ENCODE results near the gene F5.

The F5 gene

GRCh38 chr1:169588112-169588511, 1.8 kb upstream of the F5 start:
- TF ChIP-seq, protein P1, sequence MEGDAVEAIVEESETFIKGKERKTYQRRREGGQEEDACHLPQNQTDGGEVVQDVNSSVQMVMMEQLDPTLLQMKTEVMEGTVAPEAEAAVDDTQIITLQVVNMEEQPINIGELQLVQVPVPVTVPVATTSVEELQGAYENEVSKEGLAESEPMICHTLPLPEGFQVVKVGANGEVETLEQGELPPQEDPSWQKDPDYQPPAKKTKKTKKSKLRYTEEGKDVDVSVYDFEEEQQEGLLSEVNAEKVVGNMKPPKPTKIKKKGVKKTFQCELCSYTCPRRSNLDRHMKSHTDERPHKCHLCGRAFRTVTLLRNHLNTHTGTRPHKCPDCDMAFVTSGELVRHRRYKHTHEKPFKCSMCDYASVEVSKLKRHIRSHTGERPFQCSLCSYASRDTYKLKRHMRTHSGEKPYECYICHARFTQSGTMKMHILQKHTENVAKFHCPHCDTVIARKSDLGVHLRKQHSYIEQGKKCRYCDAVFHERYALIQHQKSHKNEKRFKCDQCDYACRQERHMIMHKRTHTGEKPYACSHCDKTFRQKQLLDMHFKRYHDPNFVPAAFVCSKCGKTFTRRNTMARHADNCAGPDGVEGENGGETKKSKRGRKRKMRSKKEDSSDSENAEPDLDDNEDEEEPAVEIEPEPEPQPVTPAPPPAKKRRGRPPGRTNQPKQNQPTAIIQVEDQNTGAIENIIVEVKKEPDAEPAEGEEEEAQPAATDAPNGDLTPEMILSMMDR (IDR thresholded peaks at IDR 0.05; ENCODE audit: low read depth, low read length) = no peak
- no peak overlapping the region for H3K4me3 ChIP-seq (ENCODE audit: low read depth, low read length)

DNA sequence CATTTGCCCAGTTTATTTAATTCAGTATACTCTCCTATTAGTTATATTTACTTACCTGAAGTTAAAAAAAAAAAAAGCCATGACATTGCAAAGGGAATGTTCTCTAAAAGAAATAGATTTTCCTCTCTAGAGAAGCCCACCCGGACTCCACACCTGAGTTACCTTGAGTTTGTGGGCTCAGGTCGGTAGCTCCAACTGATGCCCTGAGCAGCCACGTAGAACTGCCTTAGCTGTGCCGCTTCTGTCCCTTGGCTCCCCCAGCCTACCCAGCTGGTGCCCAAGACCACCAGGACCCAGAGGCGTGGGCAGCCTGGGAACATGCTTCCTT, 250 bp downstream of the F5 start:
- TF ChIP-seq, protein P1 (IDR thresholded peaks at IDR 0.05; ENCODE audit: low read depth, low read length) = no peak

DNA sequence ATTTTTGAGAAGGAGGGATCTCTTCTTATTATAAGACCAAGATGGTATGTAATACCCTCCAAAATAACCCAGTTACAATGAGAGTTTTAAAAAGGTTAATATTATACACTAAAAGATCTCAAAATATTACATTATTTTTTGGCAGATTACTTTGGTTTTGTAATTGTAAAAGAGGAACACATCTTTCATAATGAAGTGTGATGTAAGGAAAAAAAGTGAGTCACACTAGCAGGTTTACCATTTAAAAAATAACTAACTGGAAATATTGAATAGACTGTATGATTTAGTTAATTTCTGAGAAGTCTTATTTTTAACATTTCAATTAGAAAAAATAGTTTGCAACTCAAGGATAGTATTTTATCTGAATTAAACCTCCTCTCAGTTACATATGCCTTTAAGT, 1.1 kb downstream of the F5 start:
- no peak overlapping the region for H3K4me3 ChIP-seq (ENCODE audit: low read depth, low read length)
- TF ChIP-seq, protein P1 (IDR thresholded peaks at IDR 0.05; ENCODE audit: low read depth, low read length) = no peak

More for the DNA sequence above, 250 bp downstream of the F5 start:
- no peak overlapping the region for H3K4me3 ChIP-seq (ENCODE audit: low read depth, low read length)

DNA sequence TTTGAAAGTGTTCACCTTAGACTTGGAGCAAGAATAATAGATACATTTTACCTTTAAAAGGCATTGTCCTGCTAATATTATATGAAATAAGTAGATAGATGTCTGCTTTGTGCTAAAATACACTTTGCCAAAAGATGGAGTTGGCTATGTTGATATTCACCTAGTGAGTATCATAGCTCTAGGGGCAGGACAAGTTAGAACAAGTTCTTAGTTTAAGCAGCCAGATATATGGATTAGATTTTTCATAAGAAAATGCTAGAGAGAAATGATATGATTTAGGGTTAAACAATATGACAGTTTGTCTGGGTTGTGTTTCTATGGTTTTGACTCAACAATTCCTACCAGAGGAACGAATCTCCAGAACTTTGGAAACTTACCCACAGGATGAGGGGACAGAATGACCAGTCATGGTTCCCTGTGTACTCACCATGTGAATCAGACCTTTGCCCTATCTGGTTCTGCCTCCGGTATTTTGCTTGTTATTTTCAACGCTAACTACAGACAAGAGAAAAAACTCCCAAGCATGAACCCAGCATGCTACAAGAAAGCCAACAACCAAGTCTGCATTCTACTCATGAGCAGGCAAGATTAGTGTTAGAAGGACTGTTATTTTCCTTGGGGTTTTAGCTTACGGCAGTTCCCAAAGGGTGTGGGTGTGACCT, 1.7 kb downstream of the F5 start:
- TF ChIP-seq, protein P1 (IDR thresholded peaks at IDR 0.05; ENCODE audit: low read depth, low read length) = no peak
- H3K4me3 ChIP-seq (ENCODE audit: low read depth, low read length) = no peak overlapping the region

DNA sequence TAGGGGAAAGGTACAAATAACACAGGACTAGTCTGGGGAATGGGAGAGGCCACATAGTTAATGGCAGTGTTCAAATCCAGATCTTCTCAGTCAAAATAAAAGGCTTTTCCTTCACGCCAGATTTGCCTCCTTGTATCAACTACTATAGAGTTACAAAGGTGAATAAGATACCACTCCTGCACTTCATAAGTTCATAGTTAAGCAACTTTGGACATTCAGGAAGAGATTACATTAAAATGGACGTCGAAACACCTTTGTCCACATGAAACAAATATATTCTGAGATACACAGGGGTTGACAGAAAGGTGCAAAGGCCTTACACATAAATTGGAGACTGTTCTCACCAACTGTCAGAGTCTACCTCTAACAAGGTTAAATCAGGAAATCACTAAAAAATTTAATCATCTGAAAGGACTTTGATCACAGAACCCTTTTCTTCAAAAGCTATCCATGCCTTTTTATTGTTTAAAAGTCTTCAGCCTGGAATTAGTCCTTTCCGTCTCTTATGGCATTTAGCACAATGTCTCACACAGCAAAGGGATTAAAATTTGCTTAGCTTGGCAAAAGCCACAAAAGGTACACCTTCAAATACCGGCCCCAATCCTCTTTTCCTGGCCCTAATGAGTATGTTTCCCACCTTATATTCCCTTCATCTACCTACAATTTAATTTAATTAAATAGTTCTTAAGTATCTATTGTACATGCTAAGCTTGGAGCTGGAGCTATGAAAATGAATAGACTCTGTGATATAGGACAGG, 8.1 kb downstream of the F5 start:
- TF ChIP-seq, protein P1 (IDR thresholded peaks at IDR 0.05; ENCODE audit: low read depth, low read length) = no peak
- no peak overlapping the region for H3K4me3 ChIP-seq (ENCODE audit: low read depth, low read length)

DNA sequence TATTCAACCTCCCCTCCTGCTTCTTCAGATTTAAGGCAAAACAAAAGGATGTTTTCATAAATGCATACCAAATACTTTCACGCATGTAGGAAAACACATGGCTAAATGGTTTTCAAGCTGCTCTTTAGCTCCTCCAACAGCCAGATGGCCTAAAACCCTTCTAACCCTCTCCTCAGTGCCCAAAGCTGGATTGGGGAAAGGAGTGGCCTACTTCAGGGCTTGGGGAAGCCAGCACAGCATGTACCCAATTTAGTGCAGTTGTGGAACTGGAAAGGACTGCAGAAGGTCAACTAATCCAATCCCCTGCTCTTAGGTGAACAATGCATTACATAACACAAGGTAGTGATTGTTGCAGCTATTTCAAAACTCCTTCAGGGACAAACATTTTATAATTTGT, 9.3 kb downstream of the F5 start:
- H3K4me3 ChIP-seq (ENCODE audit: low read depth, low read length) = no peak overlapping the region
- TF ChIP-seq, protein P1 (IDR thresholded peaks at IDR 0.05; ENCODE audit: low read depth, low read length) = no peak

GRCh38 chr1:169576241-169576934, 9.9 kb downstream of the F5 start:
- TF ChIP-seq, protein P1 (IDR thresholded peaks at IDR 0.05; ENCODE audit: low read depth, low read length) = no peak
- H3K4me3 ChIP-seq (ENCODE audit: low read depth, low read length) = no peak overlapping the region

Measured in WI38 (cell line).